Endothelial cell of umbilical vein (primary cell): Measurements from ENCODE around the gene AURKA. TPM values are rescaled to one million over a fixed set of nuclear protein-coding genes. Genes with fewer than 3 reads are reported as not detected.

Experiments
- BruUV-seq: library from RNA; stranded (reverse); fragments of 400-500 nt; replicated peaks from 2 replicates; lab custom pipeline; 2021; lab: Mats Ljungman, UMichigan
- CTCF ChIA-PET: fragments of 300-600, 350-600 bp; sonication (Branson Sonifier 250); formaldehyde crosslinking; loops from one replicate; lab custom pipeline; 2021; ENCODE audit warnings: antibody characterized with exemption, inconsistent platforms; lab: Charles Lee
- POLR2A ChIA-PET: fragments of 300-600, 350-600 bp; sonication (Branson Sonifier 250); formaldehyde crosslinking; loops from one replicate; lab custom pipeline; 2021; ENCODE audit warnings: antibody characterized with exemption, inconsistent platforms; lab: Charles Lee
- DNase-seq: peaks from one replicate; pipeline ENCODE4 v3.0.0-alpha.2; 2011; ENCODE audit warnings: low read depth, low spot score
- FAIRE-seq: peaks from 2 replicates; lab custom pipeline; 2011; peaks lifted over from hg19 to GRCh38; lab: Jason Lieb, UNC
- H2AFZ ChIP-seq: 2 replicates; pipeline ENCODE4 v1.6.0; 2012; ENCODE audit warnings: low read depth, low read length, control low read depth, inconsistent platforms
- H3K27ac ChIP-seq: 2 replicates; pipeline ENCODE4 v1.5.1; 2011; ENCODE audit warnings: low read depth, mild to moderate bottlenecking, control low read depth, low read length, moderate library complexity; ENCODE audit not compliant: insufficient read depth
- H3K27me3 ChIP-seq, 2 experiments: 2 replicates each; pipeline versions ENCODE4 v1.6.0 to v1.6.1; 2011; ENCODE audit warnings: low read length in 2 of 2, mixed read lengths in 1 of 2; ENCODE audit not compliant: control insufficient read depth in 2 of 2, insufficient read depth in 2 of 2
- H3K36me3 ChIP-seq, 2 experiments: 2 replicates in 1 of 2; 3 replicates in 1 of 2; pipeline ENCODE4 v1.5.1; 2011; ENCODE audit warnings: low read length in 2 of 2, mild to moderate bottlenecking in 1 of 2, moderate library complexity in 1 of 2; ENCODE audit not compliant: control insufficient read depth in 2 of 2, insufficient read depth in 2 of 2; ENCODE audit errors: extremely low read depth in 1 of 2
- H3K4me1 ChIP-seq: 3 replicates; pipeline ENCODE4 v1.5.1; 2011; ENCODE audit warnings: mild to moderate bottlenecking, low read length; ENCODE audit not compliant: control insufficient read depth, insufficient read depth; ENCODE audit errors: extremely low read depth
- H3K4me2 ChIP-seq: 2 replicates; pipeline ENCODE4 v1.6.1; 2011; ENCODE audit warnings: low read length, control low read depth, mixed read lengths; ENCODE audit not compliant: insufficient read depth
- H3K4me3 ChIP-seq, 3 experiments: fragments of 200-600 bp in 1 of 3; sonication (generic), shearing (Covaris generic) in 1 of 3; replicated peaks in 1 of 3; 2 replicates each; pipeline ENCODE4 v1.5.1; 2011 to 2016; ENCODE audit warnings: control low read depth in 3 of 3, low read length in 3 of 3, mild to moderate bottlenecking in 2 of 3, inconsistent platforms in 1 of 3, low read depth in 1 of 3, moderate library complexity in 1 of 3; ENCODE audit not compliant: insufficient read depth in 1 of 3
- H3K79me2 ChIP-seq: 2 replicates; pipeline ENCODE4 v1.6.0; 2012; ENCODE audit warnings: low read length, inconsistent platforms; ENCODE audit not compliant: control insufficient read depth, insufficient read depth
- H3K9ac ChIP-seq: replicated peaks from 2 replicates; pipeline ENCODE3; 2011; ENCODE audit warnings: low read length, control low read depth; ENCODE audit not compliant: insufficient read depth; ENCODE audit errors: extremely low read depth
- H3K9me1 ChIP-seq: replicated peaks from 3 replicates; pipeline ENCODE4 v1.6.0; 2011; ENCODE audit warnings: mild to moderate bottlenecking, low read length; ENCODE audit not compliant: control insufficient read depth, insufficient read depth; ENCODE audit errors: extremely low read depth
- H3K9me3 ChIP-seq: replicated peaks from 2 replicates; pipeline ENCODE4 v1.5.1; 2012; ENCODE audit warnings: low read length, inconsistent platforms; ENCODE audit not compliant: control insufficient read depth, insufficient read depth
- H4K20me1 ChIP-seq: replicated peaks from 2 replicates; pipeline ENCODE3; 2011; ENCODE audit warnings: mild to moderate bottlenecking, low read length; ENCODE audit not compliant: control insufficient read depth, insufficient read depth; ENCODE audit errors: extremely low read depth
- CTCF ChIP-seq, 2 donors: IDR thresholded peaks; 1 replicate in 1 of 2; 2 replicates in 1 of 2; pipeline ENCODE4 v1.5.1; 2011; ENCODE audit warnings: low read length in 2 of 2, mild to moderate bottlenecking in 2 of 2, moderate library complexity in 2 of 2, control low read depth in 1 of 2, inconsistent platforms in 1 of 2, low read depth in 1 of 2; ENCODE audit not compliant: insufficient read depth in 1 of 2; ENCODE audit errors: extremely low read depth in 1 of 2
- EZH2 ChIP-seq: IDR thresholded peaks from 2 replicates; pipeline ENCODE4 v1.6.1; 2012; ENCODE audit warnings: borderline replicate concordance, low read depth, mild to moderate bottlenecking, moderate library complexity, low read length, inconsistent platforms; ENCODE audit not compliant: severe bottlenecking
- FOS ChIP-seq: IDR thresholded peaks from 2 replicates; pipeline ENCODE4 v1.6.1; 2011; ENCODE audit warnings: mild to moderate bottlenecking, low read length, moderate library complexity, borderline replicate concordance; ENCODE audit not compliant: insufficient read depth
- GATA2 ChIP-seq: IDR thresholded peaks from 2 replicates; pipeline ENCODE4 v1.7.0; 2011; ENCODE audit warnings: low read depth, mild to moderate bottlenecking, moderate library complexity, mixed read lengths, low read length; ENCODE audit not compliant: insufficient read length, insufficient read depth
- JUN ChIP-seq: IDR thresholded peaks from 2 replicates; pipeline ENCODE4 v1.6.1; 2011; ENCODE audit warnings: borderline replicate concordance, low read depth; ENCODE audit not compliant: insufficient read length, insufficient read depth
- MAX ChIP-seq: IDR thresholded peaks from 2 replicates; pipeline ENCODE4 v1.6.1; 2011; ENCODE audit not compliant: insufficient read depth, insufficient read length
- MYC ChIP-seq: IDR thresholded peaks from one replicate; pipeline ENCODE4 v1.6.1; 2011; ENCODE audit warnings: mild to moderate bottlenecking, low read depth, low read length
- POLR2A ChIP-seq: IDR thresholded peaks from 2 replicates; pipeline ENCODE4 v1.6.1; 2012; ENCODE audit warnings: low read depth, mild to moderate bottlenecking, control low read depth, low read length
- POLR2AphosphoS5 ChIP-seq: IDR thresholded peaks from 2 replicates; pipeline ENCODE4 v1.6.1; 2012; ENCODE audit warnings: low read depth, mild to moderate bottlenecking, control low read depth, low read length, moderate library complexity; ENCODE audit not compliant: insufficient read depth
- dilution Hi-C: fragments of 300-500 bp; cut with MboI; formaldehyde crosslinking; loops from one replicate; pipeline ENCODE4 v1.15.0; 2019; ENCODE audit warnings: low sequenced_read_pairs; ENCODE audit not compliant: extremely low pct_ligation_motif_present
- intact Hi-C: fragments of 100-400 bp; cut with micrococcal nuclease; formaldehyde crosslinking; loops from one replicate; pipeline ENCODE4 v1.10.0; 2022
- polyA plus RNA-seq, 4 experiments: library from polyadenylated mRNA; depleted of rRNA in 3 of 4; stranded (reverse) in 3 of 4; unstranded in 1 of 4; fragments of >200 nt; gene quantifications; 2 replicates each; pipeline versions ENCODE4 v1.2.1 to v1.2.3, GENCODE V29; 2011 to 2012; ENCODE audit warnings: missing spikeins in 1 of 4
- total RNA-seq: library from RNA; stranded (reverse); gene quantifications from 2 replicates; pipeline ENCODE4 v1.2.3, GENCODE V29; 2021

AURKA gene
- total and polyA plus RNA-seq, 2 donors (not counting 3 experiments of a cell fraction or from before 2014, with no cell fraction given): 33.1 to 56.9 TPM

GRCh38 chr20:56440346-56441007 is 48.5 kb upstream of the AURKA start:
- Histone ChIP-seq H3K79me2 (no peaks in the 10 kb centered on the region), H3K9me3 (no peaks in the 10 kb centered on the region), H3K4me1 (no peaks in the 10 kb centered on the region), H3K27ac (no peak overlapping the region), H3K4me3 (no peak overlapping the region), H3K9ac (no peak overlapping the region), H3K9me1 (no peaks in the 10 kb centered on the region), H4K20me1 (no peaks in the 10 kb centered on the region), H3K27me3 (peaks cover 4 to 14% of the 10 kb centered on the region in 2 experiments), H3K36me3 (no peaks in the 10 kb centered on the region), H3K4me2 (no peak overlapping the region), H2AFZ (no peak overlapping the region)
- no TSS peak for BruUV-seq
- ChIA-PET POLR2A (no interaction called here), CTCF (no interaction called here)
- DNase-seq: no peak
- intact Hi-C loops (no loop called here), dilution Hi-C loops (no loop called here)
- no peak for TF ChIP-seq MAX
- TF ChIP-seq MYC: no peak
- no peak for TF ChIP-seq CTCF (IDR thresholded peaks at IDR 0.05; ENCODE audit: extremely low read depth in 1 of 2, insufficient read depth in 1 of 2, low read depth in 1 of 2, low read length in 2 of 2)
- no peak for TF ChIP-seq GATA2
- TF ChIP-seq POLR2A: no peak
- no peak for TF ChIP-seq EZH2
- TF ChIP-seq FOS: no peak
- no peak for TF ChIP-seq POLR2AphosphoS5
- TF ChIP-seq JUN: no peak
- no peak for FAIRE-seq
